LNCAP (cell line): Measurements from ENCODE around the gene SF3B4.

Experiments used
- CTCF ChIP-seq: fragments of 450-650 bp; IDR thresholded peaks from 2 replicates; pipeline ENCODE4 v1.5.1; 2017; ENCODE audit warnings: mild to moderate bottlenecking

SF3B4 gene, protein sequence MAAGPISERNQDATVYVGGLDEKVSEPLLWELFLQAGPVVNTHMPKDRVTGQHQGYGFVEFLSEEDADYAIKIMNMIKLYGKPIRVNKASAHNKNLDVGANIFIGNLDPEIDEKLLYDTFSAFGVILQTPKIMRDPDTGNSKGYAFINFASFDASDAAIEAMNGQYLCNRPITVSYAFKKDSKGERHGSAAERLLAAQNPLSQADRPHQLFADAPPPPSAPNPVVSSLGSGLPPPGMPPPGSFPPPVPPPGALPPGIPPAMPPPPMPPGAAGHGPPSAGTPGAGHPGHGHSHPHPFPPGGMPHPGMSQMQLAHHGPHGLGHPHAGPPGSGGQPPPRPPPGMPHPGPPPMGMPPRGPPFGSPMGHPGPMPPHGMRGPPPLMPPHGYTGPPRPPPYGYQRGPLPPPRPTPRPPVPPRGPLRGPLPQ

GRCh38 chr1:149927563-149928400 lies at the start of gene SF3B4:
Gene SF3B4, minus strand, starts transcription at chr1:149927803. Its CDS starts 44 bp downstream, at chr1:149927759.
- TF ChIP-seq CTCF, result no peak

- no peak for TF ChIP-seq CTCF
Measured at GRCh38 chr1:149977345-149977744, 49.7 kb upstream of the SF3B4 start.

DNA sequence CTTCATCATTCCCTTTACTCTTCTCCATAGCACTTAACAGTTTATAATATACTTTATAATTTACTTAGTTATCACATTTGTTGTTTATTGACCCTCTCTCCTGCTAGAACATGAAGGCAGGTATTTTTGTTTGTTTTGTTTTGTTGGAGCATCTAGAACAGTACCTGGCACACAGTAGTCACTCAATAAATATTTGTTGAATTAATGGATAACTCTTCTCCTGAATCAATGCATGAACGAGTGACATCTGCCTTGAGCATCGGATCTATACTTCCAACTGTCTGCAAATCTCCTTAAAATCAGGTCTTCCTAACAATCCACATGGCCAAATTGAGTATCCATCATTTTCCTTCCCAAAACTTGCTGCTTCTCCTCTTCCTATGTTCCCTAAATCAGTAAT lies 44.9 kb upstream of the SF3B4 start:
- TF ChIP-seq CTCF, result no peak

DNA sequence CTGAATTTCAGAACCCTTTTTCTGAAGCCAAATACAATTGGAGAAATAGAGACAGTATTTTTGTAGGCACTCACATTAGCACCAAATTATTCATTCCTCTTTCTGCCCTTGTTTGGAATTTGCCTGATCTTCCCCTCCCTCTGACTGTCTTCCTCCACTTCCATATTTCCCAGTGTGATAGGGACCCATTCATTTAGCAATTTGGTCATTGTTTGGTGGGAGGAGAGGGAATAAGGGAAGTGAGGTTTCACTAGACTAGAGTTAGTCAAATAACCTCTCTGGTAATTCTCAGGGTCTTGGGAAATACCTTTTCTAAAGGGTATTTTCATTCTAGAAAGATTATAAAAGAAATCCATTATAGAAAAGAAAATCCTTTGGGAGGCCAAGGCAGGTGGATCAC lies 40.0 kb upstream of the SF3B4 start:
- TF ChIP-seq CTCF, result no peak

- TF ChIP-seq CTCF, result no peak
Measured at GRCh38 chr1:149967041-149967440, 39.4 kb upstream of the SF3B4 start.

DNA sequence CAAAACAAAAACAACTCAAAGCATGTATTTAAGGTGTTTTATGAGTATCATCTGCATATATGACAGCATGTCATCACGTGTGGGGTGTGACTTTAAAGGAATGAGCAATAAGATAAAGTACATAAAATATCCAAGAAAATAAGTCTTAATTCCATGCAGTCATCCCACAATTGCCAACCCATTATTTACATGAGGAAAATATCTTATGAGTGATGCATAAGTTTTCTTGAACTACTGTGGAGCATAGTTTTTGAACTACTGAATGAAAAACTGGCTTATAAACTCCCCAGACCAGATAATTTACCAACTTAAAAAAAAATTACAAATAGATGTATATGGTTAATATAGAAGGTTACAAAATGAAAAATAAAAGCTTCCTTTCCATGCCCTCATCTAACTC lies 38.8 kb upstream of the SF3B4 start:
- no peak for TF ChIP-seq CTCF

DNA sequence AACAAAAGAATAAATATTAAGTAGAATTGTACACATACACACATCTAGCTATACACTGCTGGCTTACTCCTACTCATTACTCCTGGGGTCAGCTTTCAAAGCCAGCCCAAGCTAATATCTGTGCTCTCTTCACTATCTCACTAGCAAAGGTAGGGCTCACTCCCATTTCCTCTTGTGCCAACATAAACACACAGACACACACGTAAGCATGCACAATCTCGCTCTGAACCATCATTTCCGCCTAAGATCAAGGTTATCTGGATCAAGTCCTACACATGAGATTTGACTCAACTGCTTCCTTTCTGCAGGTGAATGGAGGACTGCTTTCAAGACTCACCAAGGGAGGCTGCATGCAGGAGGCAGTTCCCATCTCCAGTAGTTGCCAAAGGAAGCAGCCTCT lies 37.8 kb upstream of the SF3B4 start:
- no peak for TF ChIP-seq CTCF
